Nucleus accumbens (tissue), 56 donors: ENCODE results near the gene NPIPA1.
A peak's percentile ranks its signal among the peaks of the same experiment; 100 is the strongest.
"Not testable (repeated sequence)": the region's sequence is repeated elsewhere in the genome, so short reads cannot be mapped to it uniquely, and the experiment has no call there.

Experiments
- DNase-seq, 56 donors: peaks; one replicate each; lab custom pipeline; 2025; lab: John Stamatoyannopoulos, UW

NPIPA1 gene

GRCh38 chr16:14975418-14976194 is 38.4 kb downstream of the NPIPA1 start:
- peak in 35 of 56 donors; percentile 17 to 67 (median 44) for DNase-seq

- not testable (repeated sequence) for DNase-seq
These were observed 39.9 kb downstream of the NPIPA1 start for GRCh38 chr16:14976971-14977736.

- not testable (repeated sequence) for DNase-seq
These were observed 41.0 kb downstream of the NPIPA1 start for GRCh38 chr16:14978281-14978680.

DNA sequence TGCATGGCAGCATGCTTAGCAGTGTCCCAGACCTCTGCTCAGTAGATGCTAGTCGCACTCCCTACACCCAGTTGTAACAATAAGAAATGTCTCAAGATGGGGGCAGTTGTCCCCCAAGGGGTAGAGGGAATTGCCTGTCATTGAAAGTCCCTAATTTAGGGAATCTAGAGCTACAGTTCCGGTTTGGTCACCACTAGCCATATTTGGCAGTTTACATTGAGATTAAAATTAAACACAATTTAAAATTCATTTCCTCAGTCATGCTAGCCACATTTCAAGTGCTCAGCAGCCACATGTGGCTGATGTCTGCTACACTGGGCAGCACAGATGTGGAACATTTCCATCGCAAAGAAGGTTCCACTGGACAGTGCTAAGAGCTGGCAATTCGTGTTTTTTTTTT is 41.7 kb downstream of the NPIPA1 start:
- DNase-seq = not testable (repeated sequence)

DNA sequence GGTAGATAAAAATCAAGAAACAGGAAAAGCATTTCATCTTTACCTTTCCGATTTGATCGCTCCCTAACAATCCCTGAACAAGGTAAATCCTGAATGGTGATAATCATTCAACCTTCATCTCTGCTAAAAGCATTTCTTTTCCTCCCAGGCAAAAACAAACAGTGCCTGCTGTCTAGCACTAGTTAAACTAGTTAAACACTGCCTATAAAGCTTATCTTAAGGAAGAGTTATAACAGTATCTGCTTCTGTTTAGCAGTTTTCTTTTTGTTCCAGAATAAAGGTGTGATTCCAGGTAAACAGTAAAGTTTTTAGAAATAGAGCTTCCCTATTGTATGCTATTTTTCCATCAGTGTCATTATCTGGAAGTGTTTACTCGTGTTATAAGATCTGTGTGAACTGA is 44.0 kb downstream of the NPIPA1 start:
- not testable (repeated sequence) for DNase-seq

DNA sequence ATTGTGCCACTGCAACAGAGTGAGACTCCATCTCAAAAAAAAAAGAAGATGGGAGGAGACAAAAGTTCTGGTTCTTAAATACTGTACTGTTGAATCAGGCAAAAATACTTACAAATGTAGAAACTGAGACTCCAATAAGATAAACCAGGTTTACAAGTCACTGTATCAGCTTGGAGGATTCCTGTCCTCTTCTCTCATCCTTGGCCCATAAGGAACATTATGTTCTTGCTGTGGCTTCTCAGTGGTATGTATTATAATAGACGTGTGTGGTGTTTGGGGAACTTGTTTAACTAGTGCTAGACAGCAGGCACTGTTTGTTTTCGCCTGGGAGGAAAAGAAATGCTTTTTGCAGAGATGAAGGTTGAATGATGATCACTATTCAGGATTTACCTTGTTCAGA is 45.3 kb downstream of the NPIPA1 start:
- DNase-seq = not testable (repeated sequence)

DNA sequence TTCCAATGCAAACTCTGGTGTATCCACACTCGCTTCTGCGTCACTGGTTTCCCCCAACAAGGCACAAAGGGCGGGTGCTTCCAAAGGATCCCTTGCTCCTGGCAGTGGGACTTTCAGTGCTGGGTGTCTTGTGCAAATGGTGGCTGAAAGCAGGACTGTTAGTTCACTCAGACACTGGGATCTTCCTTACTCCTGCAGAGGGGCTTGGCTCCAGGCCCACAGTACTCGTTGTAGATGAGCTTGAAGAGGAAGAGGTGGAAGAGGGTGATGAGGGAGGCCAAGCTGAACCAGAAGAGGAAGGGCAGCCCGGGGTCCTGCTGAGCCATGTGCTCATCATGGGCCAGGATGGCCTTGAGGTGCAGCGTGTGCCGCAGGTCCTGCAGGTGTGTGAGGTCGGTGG is 50.8 kb downstream of the NPIPA1 start:
- DNase-seq = not testable (repeated sequence)

GRCh38 chr16:14988661-14989191 is 51.5 kb downstream of the NPIPA1 start:
- not testable (repeated sequence) for DNase-seq

DNA sequence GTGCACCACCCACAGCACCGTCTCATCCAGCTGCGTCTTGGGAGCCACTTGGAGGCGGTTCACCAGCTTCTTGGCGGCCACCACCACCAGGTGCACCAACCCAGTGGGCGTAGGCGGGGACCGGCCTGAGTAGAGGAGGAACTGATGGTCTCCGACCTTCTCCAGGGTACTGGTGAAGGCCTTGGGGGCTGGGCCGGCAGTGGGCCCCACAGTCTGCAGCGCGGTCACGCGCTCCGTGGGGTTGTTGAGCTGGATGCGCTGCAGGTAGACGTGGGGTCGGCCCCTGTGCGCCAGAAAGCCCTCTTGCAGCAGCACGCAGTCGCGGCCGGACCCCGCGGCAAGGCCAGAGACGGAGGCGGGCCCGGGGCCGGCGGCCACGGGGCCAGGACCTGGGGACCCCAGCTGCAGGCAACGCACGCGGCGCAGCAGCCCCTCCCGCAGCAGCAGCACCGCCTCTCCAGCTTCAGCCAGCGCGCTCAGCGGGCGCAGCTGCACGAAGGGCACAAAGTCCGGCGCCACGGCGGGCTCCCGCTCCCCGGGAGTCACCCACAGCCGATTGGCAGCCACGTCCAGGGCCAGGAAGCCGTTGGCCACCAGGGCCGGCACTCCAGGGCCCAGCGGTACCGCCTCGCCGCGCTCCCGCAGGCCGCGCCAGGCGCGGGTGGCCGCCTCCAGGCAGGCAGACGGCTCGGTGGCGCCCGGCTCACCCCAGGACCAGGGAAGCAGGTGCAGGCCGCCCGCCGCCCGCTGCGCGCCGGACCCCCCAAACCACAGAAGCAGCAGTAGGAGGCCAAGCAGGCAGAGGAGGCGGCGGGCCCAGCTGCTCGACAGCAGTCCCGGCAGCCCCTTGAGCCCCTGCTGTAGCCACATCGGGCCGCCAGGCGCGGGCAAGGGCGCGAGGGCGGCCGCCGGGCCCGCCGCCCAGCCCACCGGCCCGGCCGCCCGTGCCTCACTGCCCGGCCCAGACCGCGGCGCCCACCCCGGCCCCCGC is 52.3 kb downstream of the NPIPA1 start:
- peak in 7 of 56 donors; percentile 9 to 29 (median 20) for DNase-seq

- not testable (repeated sequence) for DNase-seq
These were observed 56.3 kb downstream of the NPIPA1 start for GRCh38 chr16:14993277-14994151.

DNA sequence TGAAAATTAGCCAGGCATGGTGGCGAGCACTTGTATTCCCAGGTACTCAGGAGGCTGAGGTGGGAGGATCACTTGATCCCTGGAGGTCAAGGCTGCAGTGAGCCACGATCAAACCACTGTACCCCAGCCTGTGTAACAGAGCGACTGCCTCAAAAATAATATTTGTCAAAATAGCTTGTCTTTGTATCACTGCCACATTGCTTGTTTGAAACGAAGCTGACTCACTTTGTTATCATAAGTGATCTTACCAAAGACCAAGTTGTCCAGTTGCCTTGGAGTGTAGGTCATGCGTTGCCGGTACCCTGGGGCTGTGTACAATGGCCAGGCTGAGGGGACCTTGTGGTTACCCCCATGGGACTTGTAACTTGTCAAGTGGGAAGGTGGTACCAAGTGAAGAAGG is 59.5 kb downstream of the NPIPA1 start:
- not testable (repeated sequence) for DNase-seq

DNA sequence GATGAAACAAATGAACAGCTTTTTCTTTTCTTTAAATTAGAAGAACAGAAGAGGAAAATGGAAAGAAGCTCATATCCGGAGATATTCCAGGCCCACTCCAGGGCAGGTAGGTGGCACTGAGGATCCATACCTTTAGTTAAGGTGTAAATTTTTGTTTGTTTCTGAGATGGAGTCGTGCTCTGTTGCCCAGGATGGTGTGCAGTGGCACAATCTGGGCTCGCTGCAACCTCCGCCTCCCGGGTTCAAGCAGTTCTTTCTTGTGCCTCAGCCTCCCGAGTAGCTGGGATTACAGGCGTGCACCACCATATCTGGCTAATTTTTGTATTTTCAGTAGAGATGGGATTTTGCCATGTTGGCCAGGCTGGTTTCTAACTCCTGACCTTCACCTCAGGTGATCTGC is 61.1 kb downstream of the NPIPA1 start:
- DNase-seq = not testable (repeated sequence)

DNA sequence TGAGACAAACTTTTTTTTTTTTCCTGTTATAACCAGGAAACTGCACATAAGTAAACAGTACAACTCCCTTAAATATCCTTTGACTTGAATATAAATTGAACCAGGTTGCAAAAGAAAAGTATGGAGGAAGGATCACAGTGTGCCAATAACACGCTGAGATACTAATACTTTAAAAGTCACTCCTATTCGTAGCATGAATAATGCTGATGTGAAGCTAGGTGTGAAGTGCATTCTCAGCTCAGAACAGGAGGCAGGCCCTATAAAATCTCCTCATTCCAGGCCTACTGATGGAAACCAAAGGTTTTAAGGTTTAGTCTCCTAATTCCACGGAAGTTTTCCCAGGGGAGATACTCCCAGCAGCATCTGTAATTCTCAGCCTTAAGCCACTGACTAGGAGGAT is 62.6 kb downstream of the NPIPA1 start:
- DNase-seq = not testable (repeated sequence)
